Measurements from ENCODE around the gene GTF3C5. TPM values are rescaled to one million over a fixed set of nuclear protein-coding genes. Genes with fewer than 3 reads are reported as not detected.

Gene GTF3C5
- total and polyA plus RNA-seq, 9 of the 15 experiments (the other 6 are each of a cell fraction or from before 2014, with no cell fraction given): 3.8 to 118 (median 83.7) TPM

- TF ChIP-seq, protein P1, sequence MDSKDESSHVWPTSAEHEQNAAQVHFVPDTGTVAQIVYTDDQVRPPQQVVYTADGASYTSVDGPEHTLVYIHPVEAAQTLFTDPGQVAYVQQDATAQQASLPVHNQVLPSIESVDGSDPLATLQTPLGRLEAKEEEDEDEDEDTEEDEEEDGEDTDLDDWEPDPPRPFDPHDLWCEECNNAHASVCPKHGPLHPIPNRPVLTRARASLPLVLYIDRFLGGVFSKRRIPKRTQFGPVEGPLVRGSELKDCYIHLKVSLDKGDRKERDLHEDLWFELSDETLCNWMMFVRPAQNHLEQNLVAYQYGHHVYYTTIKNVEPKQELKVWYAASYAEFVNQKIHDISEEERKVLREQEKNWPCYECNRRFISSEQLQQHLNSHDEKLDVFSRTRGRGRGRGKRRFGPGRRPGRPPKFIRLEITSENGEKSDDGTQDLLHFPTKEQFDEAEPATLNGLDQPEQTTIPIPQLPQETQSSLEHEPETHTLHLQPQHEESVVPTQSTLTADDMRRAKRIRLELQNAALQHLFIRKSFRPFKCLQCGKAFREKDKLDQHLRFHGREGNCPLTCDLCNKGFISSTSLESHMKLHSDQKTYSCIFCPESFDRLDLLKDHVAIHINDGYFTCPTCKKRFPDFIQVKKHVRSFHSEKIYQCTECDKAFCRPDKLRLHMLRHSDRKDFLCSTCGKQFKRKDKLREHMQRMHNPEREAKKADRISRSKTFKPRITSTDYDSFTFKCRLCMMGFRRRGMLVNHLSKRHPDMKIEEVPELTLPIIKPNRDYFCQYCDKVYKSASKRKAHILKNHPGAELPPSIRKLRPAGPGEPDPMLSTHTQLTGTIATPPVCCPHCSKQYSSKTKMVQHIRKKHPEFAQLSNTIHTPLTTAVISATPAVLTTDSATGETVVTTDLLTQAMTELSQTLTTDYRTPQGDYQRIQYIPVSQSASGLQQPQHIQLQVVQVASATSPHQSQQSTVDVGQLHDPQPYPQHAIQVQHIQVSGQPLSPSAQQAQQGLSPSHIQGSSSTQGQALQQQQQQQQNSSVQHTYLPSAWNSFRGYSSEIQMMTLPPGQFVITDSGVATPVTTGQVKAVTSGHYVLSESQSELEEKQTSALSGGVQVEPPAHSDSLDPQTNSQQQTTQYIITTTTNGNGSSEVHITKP (IDR thresholded peaks at IDR 0.05; ENCODE audit: partially characterized antibody): peak; percentile 30
- no peak for TF ChIP-seq ZNF717 (CRISPR knock-in tag; IDR thresholded peaks at IDR 0.05)
- TF ChIP-seq XRCC4 (IDR thresholded peaks at IDR 0.05; ENCODE audit: extremely low read depth, insufficient read depth, insufficient read length): no peak
- TF ChIP-seq COPS2 (conservative IDR thresholded peaks at IDR 0.05): no peak
- TF ChIP-seq, protein P2, sequence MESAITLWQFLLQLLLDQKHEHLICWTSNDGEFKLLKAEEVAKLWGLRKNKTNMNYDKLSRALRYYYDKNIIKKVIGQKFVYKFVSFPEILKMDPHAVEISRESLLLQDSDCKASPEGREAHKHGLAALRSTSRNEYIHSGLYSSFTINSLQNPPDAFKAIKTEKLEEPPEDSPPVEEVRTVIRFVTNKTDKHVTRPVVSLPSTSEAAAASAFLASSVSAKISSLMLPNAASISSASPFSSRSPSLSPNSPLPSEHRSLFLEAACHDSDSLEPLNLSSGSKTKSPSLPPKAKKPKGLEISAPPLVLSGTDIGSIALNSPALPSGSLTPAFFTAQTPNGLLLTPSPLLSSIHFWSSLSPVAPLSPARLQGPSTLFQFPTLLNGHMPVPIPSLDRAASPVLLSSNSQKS (CRISPR knock-in tag; IDR thresholded peaks at IDR 0.05): no peak
- TF ChIP-seq SP2 (IDR thresholded peaks at IDR 0.05; ENCODE audit: extremely low read depth, low read depth, low read length, poor library complexity, severe bottlenecking): no peak
- no peak for TF ChIP-seq ZNF311 (CRISPR knock-in tag; IDR thresholded peaks at IDR 0.05)
- peak; percentile 94 for TF ChIP-seq SMAD4 (CRISPR knock-in tag; conservative IDR thresholded peaks at IDR 0.05)
- TF ChIP-seq CBFB (CRISPR knock-in tag; IDR thresholded peaks at IDR 0.05): 0 out of 2 replicates have a peak, but pooled peaks have one; percentile 38
- TF ChIP-seq PURB (CRISPR knock-in tag; IDR thresholded peaks at IDR 0.05; ENCODE audit: low read depth): no peak
- TF ChIP-seq, protein P3, sequence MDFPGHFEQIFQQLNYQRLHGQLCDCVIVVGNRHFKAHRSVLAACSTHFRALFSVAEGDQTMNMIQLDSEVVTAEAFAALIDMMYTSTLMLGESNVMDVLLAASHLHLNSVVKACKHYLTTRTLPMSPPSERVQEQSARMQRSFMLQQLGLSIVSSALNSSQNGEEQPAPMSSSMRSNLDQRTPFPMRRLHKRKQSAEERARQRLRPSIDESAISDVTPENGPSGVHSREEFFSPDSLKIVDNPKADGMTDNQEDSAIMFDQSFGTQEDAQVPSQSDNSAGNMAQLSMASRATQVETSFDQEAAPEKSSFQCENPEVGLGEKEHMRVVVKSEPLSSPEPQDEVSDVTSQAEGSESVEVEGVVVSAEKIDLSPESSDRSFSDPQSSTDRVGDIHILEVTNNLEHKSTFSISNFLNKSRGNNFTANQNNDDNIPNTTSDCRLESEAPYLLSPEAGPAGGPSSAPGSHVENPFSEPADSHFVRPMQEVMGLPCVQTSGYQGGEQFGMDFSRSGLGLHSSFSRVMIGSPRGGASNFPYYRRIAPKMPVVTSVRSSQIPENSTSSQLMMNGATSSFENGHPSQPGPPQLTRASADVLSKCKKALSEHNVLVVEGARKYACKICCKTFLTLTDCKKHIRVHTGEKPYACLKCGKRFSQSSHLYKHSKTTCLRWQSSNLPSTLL (IDR thresholded peaks at IDR 0.05): no peak
- TF ChIP-seq ZNF143 (CRISPR knock-in tag; IDR thresholded peaks at IDR 0.05): no peak
- TF ChIP-seq CSDE1 (IDR thresholded peaks at IDR 0.05): no peak
- peak; percentile 92 for TF ChIP-seq MYNN (IDR thresholded peaks at IDR 0.05)
- TF ChIP-seq MYNN (CRISPR knock-in tag; IDR thresholded peaks at IDR 0.05): no peak
- peak; percentile 55; the same call in 1 of the 2 replicates for TF ChIP-seq ZBTB2 (IDR thresholded peaks at IDR 0.05)
- TF ChIP-seq, protein P4, sequence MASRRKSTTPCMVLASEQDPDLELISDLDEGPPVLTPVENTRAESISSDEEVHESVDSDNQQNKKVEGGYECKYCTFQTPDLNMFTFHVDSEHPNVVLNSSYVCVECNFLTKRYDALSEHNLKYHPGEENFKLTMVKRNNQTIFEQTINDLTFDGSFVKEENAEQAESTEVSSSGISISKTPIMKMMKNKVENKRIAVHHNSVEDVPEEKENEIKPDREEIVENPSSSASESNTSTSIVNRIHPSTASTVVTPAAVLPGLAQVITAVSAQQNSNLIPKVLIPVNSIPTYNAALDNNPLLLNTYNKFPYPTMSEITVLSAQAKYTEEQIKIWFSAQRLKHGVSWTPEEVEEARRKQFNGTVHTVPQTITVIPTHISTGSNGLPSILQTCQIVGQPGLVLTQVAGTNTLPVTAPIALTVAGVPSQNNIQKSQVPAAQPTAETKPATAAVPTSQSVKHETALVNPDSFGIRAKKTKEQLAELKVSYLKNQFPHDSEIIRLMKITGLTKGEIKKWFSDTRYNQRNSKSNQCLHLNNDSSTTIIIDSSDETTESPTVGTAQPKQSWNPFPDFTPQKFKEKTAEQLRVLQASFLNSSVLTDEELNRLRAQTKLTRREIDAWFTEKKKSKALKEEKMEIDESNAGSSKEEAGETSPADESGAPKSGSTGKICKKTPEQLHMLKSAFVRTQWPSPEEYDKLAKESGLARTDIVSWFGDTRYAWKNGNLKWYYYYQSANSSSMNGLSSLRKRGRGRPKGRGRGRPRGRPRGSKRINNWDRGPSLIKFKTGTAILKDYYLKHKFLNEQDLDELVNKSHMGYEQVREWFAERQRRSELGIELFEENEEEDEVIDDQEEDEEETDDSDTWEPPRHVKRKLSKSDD (conservative IDR thresholded peaks at IDR 0.05; ENCODE audit: low read length): no peak
- TF ChIP-seq HIVEP1 (CRISPR knock-in tag; IDR thresholded peaks at IDR 0.05): no peak
These were observed 36.2 kb upstream of the GTF3C5 start (continued) for GRCh38 chr9:132994410-132995120.
